Measurements from ENCODE around the gene SINHCAF. TPM values are rescaled to one million over a fixed set of nuclear protein-coding genes. Genes with fewer than 3 reads are reported as not detected.

The SINHCAF gene
- total and polyA plus RNA-seq, 9 of the 15 experiments (the other 6 are each of a cell fraction or from before 2014, with no cell fraction given): 73.2 to 185 (median 110) TPM

GRCh38 chr12:31323391-31324115 is 2.4 kb downstream of the SINHCAF start (continued):
- TF ChIP-seq FOXP1 (CRISPR knock-in tag; IDR thresholded peaks at IDR 0.05) (no peak), SIN3A (IDR thresholded peaks at IDR 0.05; ENCODE audit: borderline replicate concordance in 2 of 2, control insufficient read depth in 1 of 2, low read depth in 2 of 2, low read length in 2 of 2) (peak in 1 of 2 experiments; percentile 23; a peak in 1 of 4 replicates), ZNF583 (CRISPR knock-in tag; IDR thresholded peaks at IDR 0.05) (0 out of 2 replicates have a peak, but pooled peaks have one; percentile 28), THRAP3 (IDR thresholded peaks at IDR 0.05; ENCODE audit: borderline replicate concordance) (no peak), GABPA (tag; conservative IDR thresholded peaks at IDR 0.05; ENCODE audit: low read depth) (peak; percentile 24; the same call in 1 of the 2 replicates), ETV6 (IDR thresholded peaks at IDR 0.05; ENCODE audit: borderline replicate concordance in 1 of 2, low read depth in 2 of 2, low read length in 1 of 2) (no peak), ETV6 (CRISPR knock-in tag; IDR thresholded peaks at IDR 0.05; ENCODE audit: borderline replicate concordance) (no peak), SMARCA4 (IDR thresholded peaks at IDR 0.05) (0 out of 2 replicates have a peak, but pooled peaks have one; percentile 9), EP400 (IDR thresholded peaks at IDR 0.05) (0 out of 2 replicates have a peak, but pooled peaks have one; percentile 14), AFF1 (IDR thresholded peaks at IDR 0.05; ENCODE audit: low read depth in 1 of 2, partially characterized antibody in 2 of 2) (peak; percentile 24 to 73), ZNF239 (CRISPR knock-in tag; IDR thresholded peaks at IDR 0.05) (no peak), SP1 (CRISPR knock-in tag; IDR thresholded peaks at IDR 0.05) (peak; percentile 32; the same call in 1 of the 2 replicates), GATA2 (CRISPR knock-in tag; IDR thresholded peaks at IDR 0.05) (no peak), FOXK2 (conservative IDR thresholded peaks at IDR 0.05 in 1 of 2, IDR thresholded peaks at IDR 0.05 in 1 of 2; ENCODE audit: low read depth in 2 of 2) (0 out of 4 replicates have a peak, but pooled peaks of 1 of the 2 experiments have one; percentile 19), USF2 (CRISPR knock-in tag; IDR thresholded peaks at IDR 0.05) (no peak), HDAC1 (IDR thresholded peaks at IDR 0.05) (peak in 1 of 2 experiments; percentile 56; a peak in 1 of 4 replicates), BHLHE40 (IDR thresholded peaks at IDR 0.05; ENCODE audit: low read length) (no peak), SMARCB1 (IDR thresholded peaks at IDR 0.05; ENCODE audit: insufficient read length, low read depth) (no peak), POLR2A (conservative IDR thresholded peaks at IDR 0.05) (0 out of 2 replicates have a peak, but pooled peaks have one; percentile 33), ZNF324 (CRISPR knock-in tag; IDR thresholded peaks at IDR 0.05) (0 out of 2 replicates have a peak, but pooled peaks have one; percentile 27), SRSF3 (IDR thresholded peaks at IDR 0.05; ENCODE audit: insufficient read depth, low read length) (0 out of 2 replicates have a peak, but pooled peaks have one; percentile 18), ZBTB17 (CRISPR knock-in tag; IDR thresholded peaks at IDR 0.05) (no peak), OTX1 (CRISPR knock-in tag; IDR thresholded peaks at IDR 0.05) (0 out of 2 replicates have a peak, but pooled peaks have one; percentile 54), TRIM24 (IDR thresholded peaks at IDR 0.05) (0 out of 4 replicates have a peak, but pooled peaks of 1 of the 2 experiments have one; percentile 10), GTF2E2 (tag; IDR thresholded peaks at IDR 0.05) (peak; percentile 75)

Measured in K562 (cell line).